ENCODE data around the gene TMEM161A.
"Not testable (repeated sequence)": the region's sequence is repeated elsewhere in the genome, so short reads cannot be mapped to it uniquely, and the experiment has no call there.

Gene TMEM161A

GRCh38 chr19:19120308-19121231, 17.7 kb downstream of the TMEM161A start:
- DNase-seq: no peak

GRCh38 chr19:19119325-19120237, 18.7 kb downstream of the TMEM161A start:
- no peak for DNase-seq

- DNase-seq: peak; percentile 89
Observed at GRCh38 chr19:19115954-19116353, 22.3 kb downstream of the TMEM161A start.

- no peak for DNase-seq
Observed at GRCh38 chr19:19113040-19113626, 25.1 kb downstream of the TMEM161A start.

- no peak for DNase-seq
Observed at GRCh38 chr19:19111967-19112580, 26.2 kb downstream of the TMEM161A start.

- DNase-seq: no peak
Observed at GRCh38 chr19:19111136-19111835, 27.0 kb downstream of the TMEM161A start.

GRCh38 chr19:19110410-19111135, 27.7 kb downstream of the TMEM161A start:
- DNase-seq: no peak

GRCh38 chr19:19109601-19110000, 28.7 kb downstream of the TMEM161A start:
- no peak for DNase-seq

GRCh38 chr19:19107654-19108053, 30.6 kb downstream of the TMEM161A start:
- DNase-seq: no peak

- not testable (repeated sequence) for DNase-seq
Observed at GRCh38 chr19:19106938-19107337, 31.3 kb downstream of the TMEM161A start.

- DNase-seq: no peak
Observed at GRCh38 chr19:19106056-19106551, 32.2 kb downstream of the TMEM161A start.

- no peak for DNase-seq
Observed at GRCh38 chr19:19105365-19106055, 32.8 kb downstream of the TMEM161A start.

GRCh38 chr19:19103167-19103566, 35.1 kb downstream of the TMEM161A start:
- no peak for DNase-seq

GRCh38 chr19:19102566-19102965, 35.7 kb downstream of the TMEM161A start:
- DNase-seq: not testable (repeated sequence)

GRCh38 chr19:19101540-19101939, 36.7 kb downstream of the TMEM161A start:
- no peak for DNase-seq

GRCh38 chr19:19098703-19099632, 39.3 kb downstream of the TMEM161A start:
- DNase-seq: no peak

- no peak for DNase-seq
Observed at GRCh38 chr19:19098084-19098702, 40.1 kb downstream of the TMEM161A start.

All from 8988T (cell line).